GM19035 (cell line): Measurements from ENCODE around the gene DCAF4.

Experiments used
- ATAC-seq: cut with Tn5 transposase; IDR thresholded peaks from one replicate; pipeline ENCODE4 v1.9.1; 2021; ENCODE audit not compliant: unreplicated experiment

The DCAF4 gene

DNA sequence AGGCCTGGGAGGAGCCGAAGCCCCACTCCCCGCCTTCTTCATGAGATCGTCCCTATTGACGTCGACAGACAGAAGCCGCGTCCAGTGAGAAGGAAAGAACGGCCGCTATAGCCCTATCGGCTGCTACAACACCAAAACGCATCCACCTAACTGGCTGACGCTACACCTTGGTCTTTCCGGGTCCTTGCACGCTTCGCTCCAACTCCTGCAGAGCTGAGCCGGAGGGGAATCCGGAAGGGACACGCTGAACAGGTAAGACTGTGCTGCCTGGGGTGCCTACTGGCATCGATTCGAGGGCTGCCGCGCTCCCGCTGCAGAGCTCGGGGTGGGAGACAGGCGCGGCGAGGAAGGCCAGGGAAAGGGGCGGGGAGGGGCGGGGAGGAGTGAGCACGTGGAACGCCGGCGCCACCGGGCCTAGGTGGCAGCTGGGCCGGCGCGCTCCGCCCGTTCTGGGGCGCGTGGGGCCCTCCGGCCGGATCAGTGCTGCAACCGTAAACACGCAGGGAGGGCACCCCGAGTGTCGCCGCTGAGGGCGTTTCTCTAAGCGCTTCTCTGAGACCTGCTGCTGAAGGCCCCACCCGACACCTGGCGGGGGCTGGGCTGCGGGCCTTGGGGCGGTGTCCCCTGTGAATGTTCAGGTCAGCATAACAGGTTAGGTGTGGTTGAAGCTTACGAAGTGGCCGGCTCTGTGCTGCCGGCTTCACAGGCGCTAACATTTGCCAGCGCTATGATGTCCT is at the start of gene DCAF4:
Gene DCAF4 (plus strand): TSS at position 173 of the 737 bp plus-strand sequence. CDS start 11,515 bp downstream, outside the sequence.
- ATAC-seq = peak; percentile 97

- ATAC-seq = no peak
Measured at GRCh38 chr14:72876710-72877063, 49.6 kb upstream of the DCAF4 start.

DNA sequence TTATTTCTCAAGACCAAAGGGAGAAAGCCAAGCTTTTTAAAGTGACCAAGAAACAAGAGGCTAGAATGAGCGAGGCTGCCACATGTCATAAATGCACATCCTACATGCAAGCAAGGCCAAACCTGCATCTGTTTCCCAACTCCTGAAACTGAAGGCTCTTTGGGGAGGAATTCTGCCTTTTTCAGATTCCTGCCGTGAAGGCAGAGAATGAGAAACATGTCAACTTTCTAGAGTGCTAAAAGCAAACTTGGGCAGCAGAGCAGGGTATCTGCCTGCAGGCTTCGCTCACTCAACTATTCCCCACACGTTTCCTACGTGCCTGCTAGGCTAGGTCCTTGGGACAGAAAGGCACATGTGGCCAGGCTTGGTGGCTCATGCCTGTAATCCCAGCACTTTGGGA is 47.5 kb upstream of the DCAF4 start:
- ATAC-seq = no peak

- ATAC-seq = no peak
Measured at GRCh38 chr14:72879431-72879830, 46.8 kb upstream of the DCAF4 start.

DNA sequence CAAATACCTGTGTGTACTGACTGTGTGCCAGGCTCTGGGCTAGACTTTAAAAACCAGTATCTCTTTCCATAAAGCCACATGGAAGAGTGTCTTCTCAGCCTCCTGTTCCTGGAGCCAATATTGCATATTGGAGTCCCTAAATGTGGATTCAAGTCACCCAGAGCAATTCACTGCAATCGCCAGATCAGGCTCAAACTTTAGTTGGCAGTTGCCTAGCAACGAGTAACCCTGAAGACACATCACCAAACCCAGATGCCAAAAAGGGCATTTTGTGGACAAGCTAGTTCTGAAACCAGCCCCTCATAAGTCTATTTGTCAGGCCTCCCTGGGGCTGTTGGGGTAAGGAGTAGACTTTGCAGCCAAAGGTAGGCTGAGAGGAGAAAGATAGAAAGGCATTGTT is 46.1 kb upstream of the DCAF4 start:
- no peak for ATAC-seq

DNA sequence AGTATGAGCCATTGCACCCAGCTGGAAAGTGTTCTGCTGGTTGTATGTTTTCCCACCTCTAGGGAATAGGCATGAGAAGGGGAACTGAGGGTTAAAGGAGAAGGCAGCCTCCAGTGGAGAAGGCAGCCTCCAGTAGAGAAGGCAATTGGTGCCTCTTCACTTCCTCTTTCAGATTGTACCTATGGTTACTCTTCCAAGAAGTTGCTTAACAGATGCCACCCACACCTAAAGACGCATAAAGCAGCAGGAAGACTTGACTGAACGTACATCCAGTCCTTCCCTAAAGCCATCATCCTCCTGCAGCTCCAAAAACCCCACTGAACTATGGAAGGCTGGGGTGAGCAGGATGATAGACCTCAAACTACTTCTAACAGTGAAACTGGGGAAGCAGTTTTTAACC is 45.4 kb upstream of the DCAF4 start:
- no peak for ATAC-seq

DNA sequence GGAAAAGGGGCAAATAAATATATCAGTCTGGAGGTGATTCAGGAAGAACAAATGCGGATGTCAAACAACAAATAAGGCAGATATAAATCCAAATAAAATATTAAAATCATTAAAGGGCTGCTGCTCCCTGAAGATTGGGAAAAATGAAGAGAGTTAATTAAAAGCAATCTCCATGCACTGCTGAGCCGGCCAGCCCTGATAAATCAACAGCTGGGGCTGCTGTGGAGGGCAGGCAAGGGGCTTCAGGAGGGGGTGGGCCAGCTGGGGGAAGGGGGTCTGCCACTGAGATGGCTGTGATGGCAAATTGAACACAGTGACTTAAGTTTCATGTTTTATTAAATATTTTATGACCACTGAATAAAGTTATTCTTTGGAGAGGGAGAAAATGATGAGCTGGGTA is 44.7 kb upstream of the DCAF4 start:
- no peak for ATAC-seq

- ATAC-seq = no peak
Measured at GRCh38 chr14:72882047-72882446, 44.2 kb upstream of the DCAF4 start.

DNA sequence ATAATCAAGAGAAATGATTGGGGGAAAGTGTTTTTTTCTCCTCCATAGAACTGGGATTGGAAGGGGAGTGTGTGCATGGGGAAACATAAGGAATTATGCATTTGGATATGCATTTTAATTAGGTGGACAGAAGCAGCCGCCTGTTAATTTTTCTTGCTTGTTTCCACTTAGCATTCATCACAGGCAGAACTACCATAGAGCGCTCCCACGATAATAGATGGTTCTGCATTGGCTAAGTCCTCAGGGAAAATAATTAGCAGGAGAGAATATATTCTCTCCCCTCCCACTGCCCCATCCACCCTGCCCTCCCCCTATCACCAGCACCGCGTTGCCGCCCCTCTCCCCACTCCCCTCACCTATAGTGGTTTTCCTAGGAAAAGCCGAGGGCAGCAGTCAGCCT is 43.8 kb upstream of the DCAF4 start:
- no peak for ATAC-seq

DNA sequence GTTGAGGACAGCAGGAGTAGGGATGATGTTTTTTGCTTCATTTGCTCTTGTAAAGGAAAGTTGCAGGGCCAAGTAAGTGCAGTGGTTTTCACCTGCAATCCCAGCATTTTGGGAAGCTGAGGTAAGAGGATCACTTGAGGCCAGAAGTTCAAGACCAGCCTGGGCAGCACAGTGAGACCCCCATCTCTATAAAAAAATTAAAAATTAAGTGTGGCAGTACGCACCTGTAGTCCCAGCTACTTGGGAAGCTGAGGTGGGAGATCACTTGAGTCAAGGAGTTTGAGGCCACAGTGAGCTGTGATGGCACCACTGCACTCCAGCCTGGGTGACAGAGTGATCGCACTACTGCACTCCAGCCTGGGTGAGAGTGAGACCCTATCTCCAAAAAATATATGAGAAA is 43.2 kb upstream of the DCAF4 start:
- ATAC-seq = no peak

DNA sequence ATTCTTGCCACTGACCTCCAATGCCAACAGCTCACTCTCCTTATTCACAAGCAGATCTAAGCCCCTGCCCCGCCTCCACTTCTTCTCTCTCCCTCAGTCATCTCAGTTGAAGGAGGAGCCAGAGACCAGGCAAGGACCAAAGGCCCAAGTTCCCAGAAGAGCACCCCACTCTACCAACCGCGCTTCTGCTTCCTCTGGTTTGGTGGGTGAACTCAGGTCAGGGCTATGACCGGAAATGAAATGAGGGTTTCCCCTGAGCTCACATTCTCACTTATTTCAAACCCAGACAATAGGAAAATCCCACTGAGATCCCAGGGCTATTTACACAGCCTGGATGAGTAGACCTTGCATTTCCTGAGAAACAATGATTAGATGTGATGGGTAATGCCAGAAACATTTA is 42.3 kb upstream of the DCAF4 start:
- ATAC-seq = no peak

GRCh38 chr14:72884386-72884785 is 41.9 kb upstream of the DCAF4 start:
- no peak for ATAC-seq

DNA sequence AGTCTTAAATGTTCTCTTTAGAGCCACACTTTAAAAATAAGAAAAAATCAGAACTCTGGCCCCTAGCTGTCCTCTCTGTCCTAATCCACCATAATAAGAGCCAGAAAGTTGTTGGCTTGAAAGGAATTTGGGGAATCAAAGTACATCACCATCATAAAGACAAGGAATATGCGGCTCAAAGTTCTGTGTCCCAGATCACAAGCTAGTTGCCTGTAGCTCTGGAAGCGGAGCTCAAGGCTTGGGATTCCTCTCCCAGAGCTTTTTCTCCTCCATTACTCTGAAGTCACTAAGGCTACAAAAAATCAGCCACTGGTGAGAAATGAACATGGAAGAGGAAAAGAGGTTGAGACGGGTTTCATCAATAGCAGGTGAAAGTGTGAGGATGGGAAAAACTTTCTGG is 38.8 kb upstream of the DCAF4 start:
- no peak for ATAC-seq

GRCh38 chr14:72888192-72888591 is 38.1 kb upstream of the DCAF4 start:
- ATAC-seq = no peak

- no peak for ATAC-seq
Measured at GRCh38 chr14:72888636-72889201, 37.5 kb upstream of the DCAF4 start.

- no peak for ATAC-seq
Measured at GRCh38 chr14:72889366-72889765, 36.9 kb upstream of the DCAF4 start.

- ATAC-seq = no peak
Measured at GRCh38 chr14:72891666-72892102, 34.6 kb upstream of the DCAF4 start.

GRCh38 chr14:72892103-72892878 is 34.0 kb upstream of the DCAF4 start:
- no peak for ATAC-seq

GRCh38 chr14:72892879-72893635 is 33.2 kb upstream of the DCAF4 start:
- ATAC-seq = peak; percentile 24

- ATAC-seq = peak; percentile 97
Measured at GRCh38 chr14:72893636-72894322, 32.5 kb upstream of the DCAF4 start, which contains the start of gene DPF3. DPF3 (minus strand) TSS chr14:72894101; CDS start chr14:72894088, 13 bp downstream.

DNA sequence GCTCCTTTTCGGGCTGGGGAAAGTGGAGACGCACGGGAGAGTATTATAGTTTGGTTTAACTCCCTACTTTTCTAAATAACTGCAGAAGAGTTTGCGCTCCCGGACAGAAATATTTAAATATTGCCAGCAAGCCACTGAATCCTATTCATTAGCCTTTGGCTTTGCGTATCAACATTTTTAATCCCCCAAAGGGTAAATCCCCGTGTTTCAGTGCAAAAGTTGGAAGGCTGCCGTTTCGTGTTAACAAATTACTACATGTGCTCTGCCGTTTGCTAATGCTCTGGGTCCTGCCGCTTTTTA is 32.0 kb upstream of the DCAF4 start:
- ATAC-seq = no peak
